GM12864 (cell line): ENCODE measurements around the gene PTPRT.

Experiments used
- DNase-seq: peaks from one replicate; pipeline ENCODE4 v3.0.0-alpha.2; 2011; ENCODE audit warnings: low read depth
- H3K4me3 ChIP-seq: 2 replicates; pipeline ENCODE4 v1.5.1; 2011; ENCODE audit warnings: mild to moderate bottlenecking, low read depth, low read length, control low read depth
- CTCF ChIP-seq: IDR thresholded peaks from 2 replicates; pipeline ENCODE4 v1.5.1; 2011; ENCODE audit warnings: low read depth, mild to moderate bottlenecking, moderate library complexity, low read length, control low read depth, inconsistent platforms; ENCODE audit errors: missing control alignments

The PTPRT gene

GRCh38 chr20:42082611-42083010 lies 1107.1 kb downstream of the PTPRT start:
- DNase-seq, result no peak
- TF ChIP-seq CTCF, result no peak
- no peak overlapping the region for H3K4me3 ChIP-seq

GRCh38 chr20:42080956-42081355 lies 1108.8 kb downstream of the PTPRT start:
- DNase-seq, result no peak
- no peak for TF ChIP-seq CTCF
- H3K4me3 ChIP-seq, result no peak overlapping the region

GRCh38 chr20:42074944-42075343 lies 1114.8 kb downstream of the PTPRT start:
- TF ChIP-seq CTCF, result no peak
- no peak for DNase-seq
- no peak overlapping the region for H3K4me3 ChIP-seq

GRCh38 chr20:42067596-42067995 lies 1122.1 kb downstream of the PTPRT start:
- H3K4me3 ChIP-seq, result no peak overlapping the region
- no peak for DNase-seq
- TF ChIP-seq CTCF, result no peak

GRCh38 chr20:42067174-42067573 lies 1122.5 kb downstream of the PTPRT start:
- no peak for TF ChIP-seq CTCF
- H3K4me3 ChIP-seq, result no peak overlapping the region
- no peak for DNase-seq

- H3K4me3 ChIP-seq, result no peak overlapping the region
- no peak for DNase-seq
- TF ChIP-seq CTCF, result no peak
Observed at GRCh38 chr20:42063141-42063540, 1126.6 kb downstream of the PTPRT start.

GRCh38 chr20:42053350-42053749 lies 1136.4 kb downstream of the PTPRT start:
- no peak overlapping the region for H3K4me3 ChIP-seq
- no peak for TF ChIP-seq CTCF
- no peak for DNase-seq
